Measurements from ENCODE around the gene GPR15LG. TPM values are rescaled to one million over a fixed set of nuclear protein-coding genes. Genes with fewer than 3 reads are reported as not detected.

The GPR15LG gene
- total RNA-seq, 1 experiment from 2014 or later = not detected

DNA sequence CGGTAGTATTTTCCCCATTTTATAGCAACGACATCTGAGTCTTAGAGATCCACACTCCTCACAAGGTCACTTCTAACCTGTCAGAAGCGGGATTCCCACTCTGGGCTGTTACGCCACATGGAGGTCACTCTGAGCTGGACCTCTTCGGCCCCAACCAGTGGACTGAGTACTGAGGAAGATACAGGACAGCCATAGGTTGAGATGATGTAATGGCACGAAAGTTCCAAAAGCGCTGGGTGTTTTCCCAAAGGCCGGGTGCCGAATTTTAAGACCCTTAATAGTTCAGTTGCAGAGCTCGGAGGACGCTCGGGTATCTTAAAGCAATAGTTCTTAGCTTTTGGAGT lies 33.6 kb upstream of the GPR15LG start (continued):
- TF ChIP-seq, protein P1, sequence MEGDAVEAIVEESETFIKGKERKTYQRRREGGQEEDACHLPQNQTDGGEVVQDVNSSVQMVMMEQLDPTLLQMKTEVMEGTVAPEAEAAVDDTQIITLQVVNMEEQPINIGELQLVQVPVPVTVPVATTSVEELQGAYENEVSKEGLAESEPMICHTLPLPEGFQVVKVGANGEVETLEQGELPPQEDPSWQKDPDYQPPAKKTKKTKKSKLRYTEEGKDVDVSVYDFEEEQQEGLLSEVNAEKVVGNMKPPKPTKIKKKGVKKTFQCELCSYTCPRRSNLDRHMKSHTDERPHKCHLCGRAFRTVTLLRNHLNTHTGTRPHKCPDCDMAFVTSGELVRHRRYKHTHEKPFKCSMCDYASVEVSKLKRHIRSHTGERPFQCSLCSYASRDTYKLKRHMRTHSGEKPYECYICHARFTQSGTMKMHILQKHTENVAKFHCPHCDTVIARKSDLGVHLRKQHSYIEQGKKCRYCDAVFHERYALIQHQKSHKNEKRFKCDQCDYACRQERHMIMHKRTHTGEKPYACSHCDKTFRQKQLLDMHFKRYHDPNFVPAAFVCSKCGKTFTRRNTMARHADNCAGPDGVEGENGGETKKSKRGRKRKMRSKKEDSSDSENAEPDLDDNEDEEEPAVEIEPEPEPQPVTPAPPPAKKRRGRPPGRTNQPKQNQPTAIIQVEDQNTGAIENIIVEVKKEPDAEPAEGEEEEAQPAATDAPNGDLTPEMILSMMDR (IDR thresholded peaks at IDR 0.05 in 2 of 3, conservative IDR thresholded peaks at IDR 0.05 in 1 of 3; ENCODE audit: borderline replicate concordance in 1 of 3, insufficient read depth in 1 of 3, low read depth in 2 of 3, low read length in 2 of 3) = no peak
- TF ChIP-seq JUND (IDR thresholded peaks at IDR 0.05) (no peak), YY1 (IDR thresholded peaks at IDR 0.05; ENCODE audit: extremely low read depth, insufficient replicate concordance, low read depth, low read length) (no peak), RAD21 (IDR thresholded peaks at IDR 0.05; ENCODE audit: low read depth) (no peak), SRF (IDR thresholded peaks at IDR 0.05; ENCODE audit: low read depth) (no peak)
- TF ChIP-seq, protein P2, sequence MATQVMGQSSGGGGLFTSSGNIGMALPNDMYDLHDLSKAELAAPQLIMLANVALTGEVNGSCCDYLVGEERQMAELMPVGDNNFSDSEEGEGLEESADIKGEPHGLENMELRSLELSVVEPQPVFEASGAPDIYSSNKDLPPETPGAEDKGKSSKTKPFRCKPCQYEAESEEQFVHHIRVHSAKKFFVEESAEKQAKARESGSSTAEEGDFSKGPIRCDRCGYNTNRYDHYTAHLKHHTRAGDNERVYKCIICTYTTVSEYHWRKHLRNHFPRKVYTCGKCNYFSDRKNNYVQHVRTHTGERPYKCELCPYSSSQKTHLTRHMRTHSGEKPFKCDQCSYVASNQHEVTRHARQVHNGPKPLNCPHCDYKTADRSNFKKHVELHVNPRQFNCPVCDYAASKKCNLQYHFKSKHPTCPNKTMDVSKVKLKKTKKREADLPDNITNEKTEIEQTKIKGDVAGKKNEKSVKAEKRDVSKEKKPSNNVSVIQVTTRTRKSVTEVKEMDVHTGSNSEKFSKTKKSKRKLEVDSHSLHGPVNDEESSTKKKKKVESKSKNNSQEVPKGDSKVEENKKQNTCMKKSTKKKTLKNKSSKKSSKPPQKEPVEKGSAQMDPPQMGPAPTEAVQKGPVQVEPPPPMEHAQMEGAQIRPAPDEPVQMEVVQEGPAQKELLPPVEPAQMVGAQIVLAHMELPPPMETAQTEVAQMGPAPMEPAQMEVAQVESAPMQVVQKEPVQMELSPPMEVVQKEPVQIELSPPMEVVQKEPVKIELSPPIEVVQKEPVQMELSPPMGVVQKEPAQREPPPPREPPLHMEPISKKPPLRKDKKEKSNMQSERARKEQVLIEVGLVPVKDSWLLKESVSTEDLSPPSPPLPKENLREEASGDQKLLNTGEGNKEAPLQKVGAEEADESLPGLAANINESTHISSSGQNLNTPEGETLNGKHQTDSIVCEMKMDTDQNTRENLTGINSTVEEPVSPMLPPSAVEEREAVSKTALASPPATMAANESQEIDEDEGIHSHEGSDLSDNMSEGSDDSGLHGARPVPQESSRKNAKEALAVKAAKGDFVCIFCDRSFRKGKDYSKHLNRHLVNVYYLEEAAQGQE (IDR thresholded peaks at IDR 0.05; ENCODE audit: low read depth) = no peak

DNA sequence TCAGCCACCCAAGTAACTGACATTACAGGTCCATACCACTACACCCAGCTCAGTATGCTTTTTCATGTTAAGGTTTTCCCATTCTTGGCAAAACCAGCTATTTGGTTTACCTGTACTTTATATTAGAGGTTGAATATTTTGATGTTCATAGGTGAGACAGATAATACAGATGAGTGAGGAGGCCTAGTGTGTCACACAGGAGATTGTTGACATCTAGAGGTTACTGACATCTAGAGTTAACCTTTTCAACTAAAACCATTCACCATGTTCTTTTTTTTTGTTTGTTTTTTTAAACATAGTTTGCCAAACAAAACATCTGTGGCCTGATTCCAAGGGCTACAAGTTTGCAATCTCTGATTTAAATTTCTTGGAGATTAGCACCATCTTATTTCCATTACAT lies 26.3 kb upstream of the GPR15LG start:
- DNase-seq (ENCODE audit: low read depth, low spot score) (no peak), ATAC-seq (no peak)
- Histone ChIP-seq H4K20me1 (ENCODE audit: insufficient read depth) (no peaks in the 10 kb centered on the region), H3K4me1 (ENCODE audit: control insufficient read depth in 1 of 2, insufficient read depth in 2 of 2, low read length in 2 of 2) (no peaks in the 10 kb centered on the region), H3K79me2 (ENCODE audit: insufficient read depth, low read length) (peaks cover 31% of the 10 kb centered on the region), H3K9me2 (ENCODE audit: insufficient read depth) (no peaks in the 10 kb centered on the region), H3K36me3 (ENCODE audit: control insufficient read depth in 1 of 2, insufficient read depth in 2 of 2, low read length in 2 of 2) (peaks cover 74 to 80% of the 10 kb centered on the region in 2 experiments), H3K27me3 (ENCODE audit: insufficient read depth, low read length) (no peaks in the 10 kb centered on the region), H3K4me3 (replicated peaks in 1 of 2; ENCODE audit: low read depth in 1 of 2, low read length in 2 of 2) (no peak overlapping the region), H3K9ac (ENCODE audit: low read length) (no peak overlapping the region), H3K4me2 (ENCODE audit: low read length) (no peak overlapping the region), H2AFZ (ENCODE audit: low read depth, low read length, poor library complexity, severe bottlenecking) (no peak overlapping the region), H3K27ac (ENCODE audit: low read depth, low read length) (no peak overlapping the region), H3K9me3 (ENCODE audit: control insufficient read depth in 1 of 2, insufficient read depth in 1 of 2, low read depth in 1 of 2, low read length in 2 of 2) (no peaks in the 10 kb centered on the region)
- ChIA-PET CTCF (interaction anchor here (0.7 to 1.6 kb wide), 12 partner anchors 8 to 390 kb away, joined by 3 to 24 read pairs (median 3); partner anchors contain the start of gene GHITM), RAD21 (ENCODE audit: low non-redundant PET in 1 of 2, low total read pairs in 2 of 2, uncharacterized antibody in 2 of 2, unreplicated experiment in 2 of 2) (no interaction called here), POLR2A (no interaction called here)
- BruUV-seq (replicated peaks) = no TSS peak
- intact Hi-C loops (cut with micrococcal nuclease) = loop anchor here (5.0 kb wide), 1 partner anchor 390 kb away; no protein-coding TSS in a partner anchor
- TF ChIP-seq SRF (IDR thresholded peaks at IDR 0.05; ENCODE audit: low read depth) (no peak), POLR2AphosphoS5 (IDR thresholded peaks at IDR 0.05; ENCODE audit: low read depth, low read length) (no peak), SP1 (IDR thresholded peaks at IDR 0.05; ENCODE audit: low read depth) (no peak), POLR2A (IDR thresholded peaks at IDR 0.05; ENCODE audit: borderline replicate concordance, extremely low read depth, insufficient read depth, insufficient read length) (no peak), FOSL1 (IDR thresholded peaks at IDR 0.05; ENCODE audit: low read depth) (no peak), ELF1 (IDR thresholded peaks at IDR 0.05; ENCODE audit: borderline replicate concordance, low read depth) (no peak), EGR1 (IDR thresholded peaks at IDR 0.05; ENCODE audit: low read depth) (no peak), EZH2 (IDR thresholded peaks at IDR 0.05) (no peak), EZH2phosphoT487 (IDR thresholded peaks at IDR 0.05; ENCODE audit: borderline replicate concordance) (no peak), CEBPB (IDR thresholded peaks at IDR 0.05; ENCODE audit: low read depth) (no peak), YY1 (IDR thresholded peaks at IDR 0.05; ENCODE audit: extremely low read depth, insufficient replicate concordance, low read depth, low read length) (no peak)
- TF ChIP-seq, protein P3, sequence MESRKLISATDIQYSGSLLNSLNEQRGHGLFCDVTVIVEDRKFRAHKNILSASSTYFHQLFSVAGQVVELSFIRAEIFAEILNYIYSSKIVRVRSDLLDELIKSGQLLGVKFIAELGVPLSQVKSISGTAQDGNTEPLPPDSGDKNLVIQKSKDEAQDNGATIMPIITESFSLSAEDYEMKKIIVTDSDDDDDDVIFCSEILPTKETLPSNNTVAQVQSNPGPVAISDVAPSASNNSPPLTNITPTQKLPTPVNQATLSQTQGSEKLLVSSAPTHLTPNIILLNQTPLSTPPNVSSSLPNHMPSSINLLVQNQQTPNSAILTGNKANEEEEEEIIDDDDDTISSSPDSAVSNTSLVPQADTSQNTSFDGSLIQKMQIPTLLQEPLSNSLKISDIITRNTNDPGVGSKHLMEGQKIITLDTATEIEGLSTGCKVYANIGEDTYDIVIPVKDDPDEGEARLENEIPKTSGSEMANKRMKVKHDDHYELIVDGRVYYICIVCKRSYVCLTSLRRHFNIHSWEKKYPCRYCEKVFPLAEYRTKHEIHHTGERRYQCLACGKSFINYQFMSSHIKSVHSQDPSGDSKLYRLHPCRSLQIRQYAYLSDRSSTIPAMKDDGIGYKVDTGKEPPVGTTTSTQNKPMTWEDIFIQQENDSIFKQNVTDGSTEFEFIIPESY (IDR thresholded peaks at IDR 0.05; ENCODE audit: extremely low read depth, insufficient replicate concordance, low read length) = no peak
